Activated CD4-positive, alpha-beta T cell treated with anti-CD3 and anti-CD28 coated beads, Interleukin-2, amount 50 U/mL, for 16 hours (primary cell): ENCODE results near the gene SLC1A2.

ENCODE experiments used
- DNase-seq: peaks from one replicate; pipeline ENCODE4 v3.0.0-alpha.2; 2020

Gene SLC1A2

GRCh38 chr11:35214792-35215193, 204.6 kb downstream of the SLC1A2 start:
- DNase-seq: peak; percentile 47

GRCh38 chr11:35214226-35214770, 205.1 kb downstream of the SLC1A2 start:
- no peak for DNase-seq

GRCh38 chr11:35211952-35212351, 207.4 kb downstream of the SLC1A2 start:
- DNase-seq: no peak

GRCh38 chr11:35210876-35211546, 208.3 kb downstream of the SLC1A2 start:
- DNase-seq: no peak

GRCh38 chr11:35208795-35209194, 210.6 kb downstream of the SLC1A2 start:
- no peak for DNase-seq

GRCh38 chr11:35207471-35208403, 211.6 kb downstream of the SLC1A2 start:
- no peak for DNase-seq

GRCh38 chr11:35206616-35207015, 212.7 kb downstream of the SLC1A2 start:
- no peak for DNase-seq

- DNase-seq: no peak
These were observed 214.7 kb downstream of the SLC1A2 start for GRCh38 chr11:35204614-35205013.
